Lower leg skin (tissue), 3 donors: Measurements from ENCODE around the gene SLC22A6.

ENCODE experiments used
- CTCF ChIP-seq, 3 donors: fragments of 450-650 bp; IDR thresholded peaks; one replicate each; pipeline ENCODE4 v1.5.1; 2016; ENCODE audit warnings: antibody characterized with exemption in 3 of 3, mild to moderate bottlenecking in 3 of 3, moderate library complexity in 2 of 3
- POLR2A ChIP-seq, 2 donors: fragments of 450-650 bp; IDR thresholded peaks; one replicate each; pipeline ENCODE4 v1.6.1; 2016 to 2017; ENCODE audit warnings: antibody characterized with exemption in 2 of 2, mild to moderate bottlenecking in 1 of 2, moderate library complexity in 1 of 2

DNA sequence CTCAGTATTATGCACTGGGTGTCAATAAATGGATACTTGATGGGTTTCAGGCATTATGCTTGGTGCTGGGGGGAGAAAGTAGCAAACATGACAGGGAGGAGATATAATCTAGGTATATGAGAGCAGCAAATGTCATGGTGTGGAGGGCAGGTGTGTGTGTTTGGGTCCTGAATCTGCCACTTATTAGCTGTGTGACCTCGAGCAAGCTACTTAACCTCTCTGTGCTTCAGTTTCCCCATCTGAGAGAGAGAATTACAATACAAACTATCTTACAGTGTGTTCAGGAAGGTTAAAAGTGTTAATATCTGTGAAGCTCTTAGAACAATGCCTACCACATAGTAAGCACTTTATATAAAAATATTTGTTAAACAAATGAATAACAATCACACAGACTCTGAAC lies 28.1 kb upstream of the SLC22A6 start:
- no peak for TF ChIP-seq CTCF (IDR thresholded peaks at IDR 0.05)
- TF ChIP-seq POLR2A (IDR thresholded peaks at IDR 0.05): no peak
